Mucosa of gallbladder (tissue), 1 donor: ENCODE measurements around the gene BRMS1L. TPM values are rescaled to one million over a fixed set of nuclear protein-coding genes. Genes with fewer than 3 reads are reported as not detected.

Experiments
- DNase-seq: peaks from one replicate; pipeline ENCODE4 v3.0.0-alpha.2; 2020; ENCODE audit warnings: low spot score
- total RNA-seq: library from RNA; stranded (reverse); gene quantifications from one replicate; pipeline ENCODE4 v1.2.1, GENCODE V29; 2021
- donor health status: DM: no; HTN: no; CAD: no.

The BRMS1L gene
- total RNA-seq, 1 donor from 2014 or later: 6.1 TPM

- DNase-seq: no peak
Observed at GRCh38 chr14:35865611-35866324, 39.6 kb downstream of the BRMS1L start.

- no peak for DNase-seq
Observed at GRCh38 chr14:35866595-35867279, 40.6 kb downstream of the BRMS1L start.

- DNase-seq: no peak
Observed at GRCh38 chr14:35867280-35867629, 41.1 kb downstream of the BRMS1L start.

- DNase-seq: no peak
Observed at GRCh38 chr14:35875296-35875695, 49.2 kb downstream of the BRMS1L start.

GRCh38 chr14:35877276-35877675 is 51.1 kb downstream of the BRMS1L start:
- DNase-seq: no peak

- peak; percentile 49 for DNase-seq
Observed at GRCh38 chr14:35878272-35879150, 52.4 kb downstream of the BRMS1L start.

- no peak for DNase-seq
Observed at GRCh38 chr14:35879151-35879648, 53.1 kb downstream of the BRMS1L start.

- DNase-seq: no peak
Observed at GRCh38 chr14:35879654-35880249, 53.6 kb downstream of the BRMS1L start.

- no peak for DNase-seq
Observed at GRCh38 chr14:35881280-35881679, 55.1 kb downstream of the BRMS1L start.

- peak; percentile 17 for DNase-seq
Observed at GRCh38 chr14:35883677-35884293, 57.6 kb downstream of the BRMS1L start.

- DNase-seq: no peak
Observed at GRCh38 chr14:35890308-35890707, 64.2 kb downstream of the BRMS1L start.

- no peak for DNase-seq
Observed at GRCh38 chr14:35895256-35895655, 69.1 kb downstream of the BRMS1L start.

GRCh38 chr14:35897616-35898111 is 71.5 kb downstream of the BRMS1L start:
- no peak for DNase-seq

- no peak for DNase-seq
Observed at GRCh38 chr14:35898217-35898775, 72.2 kb downstream of the BRMS1L start.

GRCh38 chr14:35900741-35901140 is 74.6 kb downstream of the BRMS1L start:
- DNase-seq: no peak

GRCh38 chr14:35909665-35910064 is 83.5 kb downstream of the BRMS1L start:
- no peak for DNase-seq

- DNase-seq: no peak
Observed at GRCh38 chr14:35910191-35910590, 84.1 kb downstream of the BRMS1L start.

- no peak for DNase-seq
Observed at GRCh38 chr14:35911097-35911496, 85.0 kb downstream of the BRMS1L start.

GRCh38 chr14:35915185-35915584 is 89.0 kb downstream of the BRMS1L start:
- DNase-seq: no peak

GRCh38 chr14:35915775-35916174 is 89.6 kb downstream of the BRMS1L start:
- DNase-seq: no peak
